RWPE2 (cell line): ENCODE results near the gene NME7.
"Not testable (repeated sequence)": the region's sequence is repeated elsewhere in the genome, so short reads cannot be mapped to it uniquely, and the experiment has no call there.

Experiments used
- ATAC-seq: fragments of 200-7000 bp; cut with Tn5 transposase; 3 replicates; pipeline ENCODE4 v1.9.1; 2021; ENCODE audit warnings: low read depth
- DNase-seq: peaks from one replicate; pipeline ENCODE4 v3.0.0-alpha.2; 2020; ENCODE audit warnings: low spot score
- H3K27ac ChIP-seq: fragments of 450-650 bp; 2 replicates; pipeline ENCODE4 v1.5.1; 2017; ENCODE audit warnings: mild to moderate bottlenecking; ENCODE audit not compliant: poor library complexity, severe bottlenecking
- H3K27me3 ChIP-seq: fragments of 250-450 bp; sonication (Bioruptor Pico); 2 replicates; pipeline ENCODE4 v1.5.1; 2021; ENCODE audit warnings: mild to moderate bottlenecking, moderate library complexity; ENCODE audit not compliant: insufficient read depth, poor library complexity, severe bottlenecking
- H3K36me3 ChIP-seq: fragments of 250-450 bp; sonication (Bioruptor Pico); 2 replicates; pipeline ENCODE4 v1.5.1; 2020; ENCODE audit warnings: low read depth, mild to moderate bottlenecking, moderate library complexity
- H3K4me1 ChIP-seq: fragments of 250-450 bp; sonication (Bioruptor Pico); 2 replicates; pipeline ENCODE4 v1.5.1; 2021; ENCODE audit warnings: mild to moderate bottlenecking, moderate library complexity; ENCODE audit not compliant: insufficient read depth, poor library complexity, severe bottlenecking
- H3K4me3 ChIP-seq: fragments of 250-450 bp; sonication (Bioruptor Pico); 2 replicates; pipeline ENCODE4 v1.5.1; 2021; ENCODE audit warnings: mild to moderate bottlenecking, moderate library complexity; ENCODE audit not compliant: severe bottlenecking
- H3K9me3 ChIP-seq: fragments of 250-450 bp; sonication (Bioruptor Pico); 2 replicates; pipeline ENCODE4 v1.5.1; 2021; ENCODE audit warnings: mild to moderate bottlenecking, moderate library complexity; ENCODE audit not compliant: severe bottlenecking
- TF ChIP-seq, protein P1 (sequence below): fragments of 450-650 bp; IDR thresholded peaks from one replicate; pipeline ENCODE4 v1.5.1; 2017; ENCODE audit warnings: mild to moderate bottlenecking, moderate library complexity; ENCODE audit not compliant: poor library complexity, severe bottlenecking

The NME7 gene

GRCh38 chr1:169129109-169129784 is 238.3 kb downstream of the NME7 start:
- ATAC-seq = no peak
- no peak overlapping the region for H3K27ac ChIP-seq
- H3K4me1 ChIP-seq = peaks cover 8% of the 10 kb centered on the region
- no peaks in the 10 kb centered on the region for H3K27me3 ChIP-seq
- H3K4me3 ChIP-seq = no peak overlapping the region
- peaks cover 94% of the 10 kb centered on the region for H3K36me3 ChIP-seq
- DNase-seq = no peak
- TF ChIP-seq, protein P1, sequence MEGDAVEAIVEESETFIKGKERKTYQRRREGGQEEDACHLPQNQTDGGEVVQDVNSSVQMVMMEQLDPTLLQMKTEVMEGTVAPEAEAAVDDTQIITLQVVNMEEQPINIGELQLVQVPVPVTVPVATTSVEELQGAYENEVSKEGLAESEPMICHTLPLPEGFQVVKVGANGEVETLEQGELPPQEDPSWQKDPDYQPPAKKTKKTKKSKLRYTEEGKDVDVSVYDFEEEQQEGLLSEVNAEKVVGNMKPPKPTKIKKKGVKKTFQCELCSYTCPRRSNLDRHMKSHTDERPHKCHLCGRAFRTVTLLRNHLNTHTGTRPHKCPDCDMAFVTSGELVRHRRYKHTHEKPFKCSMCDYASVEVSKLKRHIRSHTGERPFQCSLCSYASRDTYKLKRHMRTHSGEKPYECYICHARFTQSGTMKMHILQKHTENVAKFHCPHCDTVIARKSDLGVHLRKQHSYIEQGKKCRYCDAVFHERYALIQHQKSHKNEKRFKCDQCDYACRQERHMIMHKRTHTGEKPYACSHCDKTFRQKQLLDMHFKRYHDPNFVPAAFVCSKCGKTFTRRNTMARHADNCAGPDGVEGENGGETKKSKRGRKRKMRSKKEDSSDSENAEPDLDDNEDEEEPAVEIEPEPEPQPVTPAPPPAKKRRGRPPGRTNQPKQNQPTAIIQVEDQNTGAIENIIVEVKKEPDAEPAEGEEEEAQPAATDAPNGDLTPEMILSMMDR = no peak
- H3K9me3 ChIP-seq = no peaks in the 10 kb centered on the region

GRCh38 chr1:169128562-169128961 is 239.0 kb downstream of the NME7 start:
- no peaks in the 10 kb centered on the region for H3K27me3 ChIP-seq
- H3K9me3 ChIP-seq = no peaks in the 10 kb centered on the region
- peaks cover 94% of the 10 kb centered on the region for H3K36me3 ChIP-seq
- no peak overlapping the region for H3K4me3 ChIP-seq
- no peak overlapping the region for H3K27ac ChIP-seq
- DNase-seq (no peak), ATAC-seq (no peak)
- H3K4me1 ChIP-seq = peaks cover 8% of the 10 kb centered on the region
- TF ChIP-seq, protein P1 = no peak

DNA sequence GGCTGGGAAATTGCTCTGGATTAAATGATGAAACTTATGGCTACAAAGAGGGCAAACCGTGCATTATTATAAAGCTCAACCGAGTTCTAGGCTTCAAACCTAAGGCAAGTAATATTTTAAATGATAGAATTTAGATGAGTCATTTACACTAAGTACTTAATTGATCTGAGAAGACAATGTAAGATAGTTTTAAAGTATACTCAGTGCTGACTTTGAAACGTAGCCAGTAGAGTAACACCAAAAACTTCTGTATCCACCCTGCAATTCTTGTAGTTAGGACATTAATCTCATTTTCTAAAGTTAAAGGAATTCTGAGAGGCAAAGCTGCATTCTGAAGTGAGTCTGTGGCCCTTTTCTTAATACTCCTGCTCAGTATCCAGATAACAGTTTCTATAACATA is 240.3 kb downstream of the NME7 start:
- ATAC-seq (no peak), DNase-seq (no peak)
- Histone ChIP-seq H3K36me3 (peaks cover 88% of the 10 kb centered on the region), H3K27ac (no peak overlapping the region), H3K4me3 (no peak overlapping the region), H3K9me3 (no peaks in the 10 kb centered on the region), H3K4me1 (peaks cover 3% of the 10 kb centered on the region), H3K27me3 (no peaks in the 10 kb centered on the region)
- TF ChIP-seq, protein P1 = no peak

GRCh38 chr1:169126335-169126734 is 241.3 kb downstream of the NME7 start:
- H3K36me3 ChIP-seq = peaks cover 86% of the 10 kb centered on the region
- ATAC-seq = no peak
- H3K27ac ChIP-seq = no peak overlapping the region
- DNase-seq = no peak
- no peak overlapping the region for H3K4me3 ChIP-seq
- no peaks in the 10 kb centered on the region for H3K9me3 ChIP-seq
- H3K27me3 ChIP-seq = no peaks in the 10 kb centered on the region
- H3K4me1 ChIP-seq = no peaks in the 10 kb centered on the region
- TF ChIP-seq, protein P1 = no peak

- not testable (repeated sequence) for H3K4me1 ChIP-seq, H3K4me3 ChIP-seq, ATAC-seq
Measured at GRCh38 chr1:169125597-169125996, 242.0 kb downstream of the NME7 start.

More at GRCh38 chr1:169125597-169125996, 242.0 kb downstream of the NME7 start:
- H3K9me3 ChIP-seq, H3K27me3 ChIP-seq, DNase-seq, H3K27ac ChIP-seq: not testable (repeated sequence)
- peaks cover 84% of the 10 kb centered on the region for H3K36me3 ChIP-seq
